GM23248 (cell line): ENCODE results near the gene ZBTB20.

Source experiments
- EZH2 ChIP-seq: fragments of 200-600 bp; sonication (generic); IDR thresholded peaks from 2 replicates; pipeline ENCODE4 v1.6.1; 2018; ENCODE audit warnings: antibody characterized with exemption, mild to moderate bottlenecking; ENCODE audit not compliant: insufficient read depth, poor library complexity, severe bottlenecking
- EZH2phosphoT487 ChIP-seq: fragments of 200-600 bp; sonication (generic); IDR thresholded peaks from 2 replicates; pipeline ENCODE4 v1.6.1; 2018; ENCODE audit warnings: antibody characterized with exemption, moderate library complexity, mild to moderate bottlenecking, low read depth; ENCODE audit not compliant: insufficient read depth

DNA sequence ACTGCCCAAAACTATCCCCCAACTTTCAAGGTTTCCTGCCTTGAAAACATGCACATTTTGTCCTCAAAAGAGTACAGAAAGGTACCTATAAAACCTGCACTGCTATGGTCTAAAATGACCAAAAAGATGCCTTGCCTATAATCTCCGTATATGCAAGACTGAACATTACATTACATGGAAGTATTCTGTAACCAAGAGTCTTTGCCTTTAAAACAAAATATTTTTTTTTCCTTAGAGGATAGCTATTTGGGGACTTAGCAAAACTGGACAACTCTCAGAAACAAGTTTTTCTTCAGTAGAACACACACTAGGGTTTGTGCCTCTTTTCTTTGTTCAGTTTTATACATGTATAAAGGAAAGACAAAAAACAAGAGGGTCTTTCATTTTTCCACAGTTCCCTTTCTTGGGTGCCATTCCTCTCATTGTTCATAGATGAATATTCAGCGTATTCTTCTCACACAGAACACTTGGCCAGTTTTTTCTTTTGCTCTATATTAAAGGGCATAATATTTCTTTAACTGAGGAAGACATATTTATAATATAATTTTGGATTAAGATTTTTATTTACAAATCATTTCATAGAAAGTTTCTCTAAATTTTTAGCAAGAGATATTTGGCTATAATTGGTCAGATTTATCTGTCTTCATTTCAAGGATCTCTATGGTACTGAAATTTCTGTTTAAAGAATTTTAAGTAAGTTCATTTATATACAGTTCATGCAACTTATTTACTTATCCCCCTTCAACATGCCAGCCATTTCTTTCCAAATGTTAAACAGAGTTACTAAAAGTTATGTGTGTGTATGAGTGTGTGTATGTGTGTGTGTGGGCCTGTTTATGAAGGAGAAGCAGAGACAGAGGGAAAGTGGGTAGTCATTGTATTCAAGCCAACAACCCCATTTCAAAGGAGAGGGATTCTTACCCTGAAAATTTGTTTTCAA lies 142.6 kb downstream of the ZBTB20 start:
- TF ChIP-seq EZH2 (no peak), EZH2phosphoT487 (no peak)
